GM15510 (cell line): ENCODE measurements around the gene CFAP157.

ENCODE experiments used
- POLR2A ChIP-seq: IDR thresholded peaks from 3 replicates; pipeline ENCODE4 v1.6.1; 2011; ENCODE audit warnings: borderline replicate concordance; ENCODE audit not compliant: insufficient read length; ENCODE audit errors: extremely low read depth

Gene CFAP157

DNA sequence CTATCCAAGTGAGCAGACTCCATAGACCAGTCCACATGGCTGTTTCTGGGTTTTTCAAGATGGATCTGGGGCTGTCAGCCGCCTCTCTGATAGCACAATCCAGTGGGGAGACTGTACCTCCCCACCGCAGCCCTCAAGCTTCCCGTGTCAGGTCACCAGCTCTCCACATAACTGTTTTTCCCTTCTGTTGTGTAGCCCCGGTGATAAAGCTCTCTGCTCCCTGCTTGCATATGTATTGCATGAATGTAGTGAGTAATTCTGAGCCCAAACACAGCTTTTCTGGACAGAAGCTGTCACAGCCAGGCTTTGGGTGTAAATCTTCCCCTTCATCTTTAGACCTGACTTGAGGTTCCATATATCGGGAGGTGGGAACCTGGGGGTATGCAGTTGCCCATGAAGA, 23.1 kb upstream of the CFAP157 start:
- TF ChIP-seq POLR2A = no peak

DNA sequence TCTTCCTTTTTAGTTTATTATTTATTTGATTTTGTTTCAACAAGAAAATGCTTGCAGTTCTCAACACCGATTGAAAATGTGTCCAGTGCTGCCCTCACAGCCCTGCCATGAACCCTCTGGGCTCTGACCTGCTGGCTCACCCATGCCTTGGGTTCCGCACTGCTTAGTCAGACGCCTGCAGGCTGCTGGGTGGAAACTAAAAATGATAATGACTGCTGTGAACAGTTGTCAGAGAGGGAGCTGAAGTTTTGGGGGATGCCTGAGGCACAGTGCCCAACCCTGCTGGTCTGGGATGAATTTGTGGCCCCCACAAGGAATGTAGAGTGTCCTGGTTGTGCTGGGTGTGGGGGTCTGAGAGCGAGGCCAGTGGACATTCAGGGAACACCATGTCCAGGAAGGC, 22.2 kb upstream of the CFAP157 start:
- no peak for TF ChIP-seq POLR2A

DNA sequence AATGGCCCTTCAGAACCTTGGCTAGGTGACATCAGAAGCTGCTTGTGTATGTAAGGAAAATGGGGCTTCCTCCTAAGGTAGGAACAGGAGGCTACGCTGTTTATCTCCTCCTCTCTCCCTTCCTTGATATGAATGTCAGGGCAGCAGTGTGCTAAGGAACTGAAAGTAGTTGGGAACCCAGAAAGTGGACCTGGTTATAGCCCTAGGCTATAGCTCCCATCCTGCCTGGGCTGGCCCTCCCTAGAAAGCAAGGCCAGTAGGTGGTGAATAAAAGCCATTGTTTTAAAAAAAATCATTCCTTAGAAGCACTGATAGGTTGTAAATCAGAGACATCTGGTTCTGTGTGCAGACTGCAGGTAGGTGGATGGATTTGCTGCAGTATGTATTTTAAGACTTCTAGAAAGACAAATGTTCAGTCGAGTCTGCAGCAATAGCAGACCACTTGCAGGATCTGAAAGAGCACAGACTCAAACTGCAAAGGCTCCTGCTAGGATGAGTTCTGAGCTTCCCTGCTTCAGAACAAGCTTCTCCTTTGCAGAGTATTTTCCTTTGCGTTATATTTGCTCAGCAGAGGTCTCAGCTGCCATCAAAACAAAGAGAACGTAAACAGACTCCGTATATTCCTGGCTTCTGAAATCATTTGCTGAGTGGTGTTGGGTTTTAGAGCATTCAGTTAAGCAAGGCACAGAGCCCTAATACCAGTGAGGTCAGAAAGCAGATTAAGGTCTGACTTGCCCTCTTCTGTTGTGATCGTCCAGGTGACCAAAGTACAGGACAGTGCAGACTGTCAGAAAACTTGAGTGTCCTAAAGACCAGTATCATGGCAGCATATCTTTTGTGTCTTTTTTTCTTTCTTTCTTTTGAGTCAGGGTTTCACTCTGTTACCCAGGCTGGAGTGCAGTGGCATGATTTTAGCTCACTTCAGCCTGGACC, 20.1 kb upstream of the CFAP157 start:
- TF ChIP-seq POLR2A = no peak

DNA sequence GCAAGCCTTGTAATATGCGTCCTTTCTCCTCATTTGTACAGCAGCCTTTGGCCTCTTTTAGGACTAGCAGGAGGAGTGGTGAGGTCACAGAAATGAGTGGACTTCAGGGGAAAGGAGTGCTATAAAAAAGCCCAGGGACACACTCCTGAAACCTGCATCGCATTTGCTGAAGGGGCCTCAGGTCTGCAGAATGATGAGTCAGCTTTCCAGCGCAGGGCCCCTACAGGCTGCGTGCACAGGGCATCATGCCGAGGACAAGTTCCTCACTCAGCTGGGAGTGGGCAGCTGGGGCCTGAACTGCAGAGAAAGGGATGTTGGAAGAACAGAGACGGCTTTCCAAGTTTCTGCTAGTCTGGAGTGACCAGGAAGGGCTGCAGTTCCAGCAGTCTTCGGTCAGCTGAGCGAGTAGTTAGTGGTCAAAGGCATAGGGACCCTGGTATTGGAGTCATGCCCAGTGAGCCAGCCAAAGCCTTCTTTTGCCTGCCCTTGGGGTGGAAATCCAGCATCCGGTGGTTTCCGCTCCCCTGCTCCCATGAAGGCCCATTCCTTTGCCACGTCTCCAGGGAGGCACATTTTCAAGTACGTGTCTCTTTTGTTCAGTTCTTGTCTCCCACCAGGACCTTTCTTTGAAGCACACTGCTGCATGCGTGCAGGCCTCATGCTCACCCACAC, 17.3 kb upstream of the CFAP157 start:
- TF ChIP-seq POLR2A = no peak

DNA sequence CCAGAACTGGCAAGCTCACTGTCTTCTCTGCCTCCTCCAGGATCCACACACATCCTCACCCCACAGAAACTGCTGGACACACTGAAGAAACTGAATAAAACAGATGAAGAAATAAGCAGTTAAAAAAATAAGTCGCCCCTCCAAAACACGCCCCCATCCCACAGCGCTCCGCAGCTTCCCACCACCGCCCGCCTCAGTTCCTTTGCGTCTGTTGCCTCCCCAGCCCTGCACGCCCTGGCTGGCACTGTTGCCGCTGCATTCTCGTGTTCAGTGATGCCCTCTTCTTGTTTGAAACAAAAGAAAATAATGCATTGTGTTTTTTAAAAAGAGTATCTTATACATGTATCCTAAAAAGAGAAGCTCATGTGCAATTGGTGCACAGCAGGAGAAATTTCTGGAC, 16.1 kb upstream of the CFAP157 start:
- no peak for TF ChIP-seq POLR2A

DNA sequence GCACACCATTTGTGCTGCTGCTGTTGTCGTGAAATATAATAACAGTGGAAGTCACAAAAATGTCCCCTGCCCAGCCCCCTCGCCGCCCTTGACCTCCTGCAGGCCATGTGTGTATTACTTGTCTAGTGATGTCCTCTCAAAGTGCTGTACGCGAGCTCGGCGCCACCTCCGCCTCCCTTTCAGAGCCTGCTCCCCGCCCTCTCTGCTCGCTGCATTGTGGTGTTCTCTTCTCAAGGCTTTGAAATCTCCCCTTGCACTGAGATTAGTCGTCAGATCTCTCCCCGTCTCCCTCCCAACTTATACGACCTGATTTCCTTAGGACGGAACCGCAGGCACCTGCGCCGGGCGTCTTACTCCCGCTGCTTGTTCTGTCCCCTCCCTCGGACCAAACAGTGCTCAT, 14.7 kb upstream of the CFAP157 start:
- no peak for TF ChIP-seq POLR2A

DNA sequence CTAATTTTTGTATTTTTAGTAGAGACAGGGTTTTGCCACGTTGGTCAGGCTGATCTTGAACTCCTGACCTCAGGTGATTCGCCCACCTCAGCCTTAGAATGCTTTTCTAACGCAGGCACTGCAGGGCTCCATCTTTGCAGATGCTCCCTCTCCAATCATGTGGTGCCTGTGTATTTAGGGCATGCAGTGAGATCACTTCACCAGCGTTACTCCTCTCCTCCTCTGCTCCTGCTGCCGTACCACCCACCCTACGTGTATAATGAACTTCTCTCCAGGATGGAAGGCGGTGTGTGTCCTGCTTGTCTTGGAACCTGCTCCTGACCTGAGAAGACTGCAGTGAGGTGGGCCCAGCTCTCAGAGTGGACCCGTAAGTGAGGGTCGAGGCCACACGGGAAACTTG, 13.6 kb upstream of the CFAP157 start:
- TF ChIP-seq POLR2A = no peak

DNA sequence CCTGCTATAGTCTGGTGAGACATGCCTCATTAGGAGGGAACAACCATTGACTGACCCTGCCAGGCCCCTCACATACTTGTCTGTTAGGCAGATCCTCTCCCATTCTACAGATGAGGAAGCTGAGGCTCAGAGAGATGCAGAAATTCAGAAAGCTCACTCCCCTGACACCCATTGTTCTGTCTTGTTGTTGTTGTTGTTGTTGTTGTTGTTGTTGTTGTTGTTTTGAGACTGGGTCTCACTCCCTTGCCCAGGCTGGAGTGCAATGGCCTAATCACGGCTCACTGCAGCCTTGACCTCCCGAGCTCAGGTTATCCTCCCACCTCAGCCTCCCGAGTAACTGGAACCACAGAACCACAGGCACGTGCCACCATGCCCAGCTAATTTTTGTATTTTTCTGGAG, 13.1 kb upstream of the CFAP157 start:
- no peak for TF ChIP-seq POLR2A

DNA sequence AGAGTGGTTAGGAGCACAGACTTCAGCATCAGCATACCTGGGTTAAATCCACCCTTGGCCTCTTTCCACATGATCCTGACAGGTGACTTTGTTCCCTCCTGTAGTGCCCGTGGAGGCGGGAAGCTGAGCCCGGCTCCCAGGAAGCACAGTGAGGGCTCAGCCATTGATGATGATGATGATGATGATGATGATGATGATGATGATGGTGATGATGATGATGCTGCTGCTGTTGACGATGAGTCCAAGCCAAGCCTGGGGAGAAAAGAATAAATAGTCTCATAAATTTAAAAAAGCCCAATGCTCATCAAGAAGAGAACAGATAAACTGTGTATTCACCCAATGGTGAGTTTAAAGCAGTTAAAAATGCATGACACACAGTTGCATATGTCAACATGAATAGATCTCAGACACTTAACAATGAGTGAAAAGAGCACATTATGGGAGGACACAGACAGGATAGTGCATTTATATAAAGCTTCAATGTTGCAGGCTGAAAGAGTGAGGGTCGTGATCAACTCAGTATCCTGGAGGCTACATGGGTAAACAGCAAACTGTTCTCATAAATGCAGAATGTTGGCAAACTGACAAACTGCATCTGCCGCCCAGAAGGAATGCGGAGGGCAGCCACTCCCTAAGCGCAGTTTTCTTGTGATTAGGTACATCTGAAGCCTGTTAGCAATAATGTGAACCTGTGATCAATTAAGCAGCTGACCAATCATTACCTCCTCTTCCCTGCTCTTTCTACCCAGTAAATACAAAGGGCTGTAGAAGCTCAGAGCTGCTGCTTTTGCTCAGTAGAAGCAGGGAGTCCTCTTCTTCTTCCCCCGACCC, 11.7 kb upstream of the CFAP157 start:
- no peak for TF ChIP-seq POLR2A

DNA sequence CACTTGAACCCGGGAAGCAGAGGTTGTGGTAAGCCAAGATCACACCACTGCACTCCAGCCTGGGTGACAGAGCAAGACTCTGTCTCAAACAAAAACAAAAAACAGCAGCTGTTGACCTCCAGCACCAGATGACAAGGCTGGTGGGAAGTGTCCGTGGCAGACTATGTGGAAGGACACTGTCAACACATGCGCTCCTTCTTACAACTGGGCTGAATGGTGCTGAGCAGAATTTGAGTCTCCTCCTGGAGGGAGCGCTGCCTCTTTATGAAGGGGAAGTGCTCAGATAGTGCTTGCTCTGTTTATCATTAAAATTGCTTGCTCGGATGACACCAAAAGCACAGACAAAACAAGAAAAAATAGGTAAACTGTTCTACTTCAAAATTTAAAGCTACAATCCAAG, 9.2 kb upstream of the CFAP157 start:
- TF ChIP-seq POLR2A = no peak

DNA sequence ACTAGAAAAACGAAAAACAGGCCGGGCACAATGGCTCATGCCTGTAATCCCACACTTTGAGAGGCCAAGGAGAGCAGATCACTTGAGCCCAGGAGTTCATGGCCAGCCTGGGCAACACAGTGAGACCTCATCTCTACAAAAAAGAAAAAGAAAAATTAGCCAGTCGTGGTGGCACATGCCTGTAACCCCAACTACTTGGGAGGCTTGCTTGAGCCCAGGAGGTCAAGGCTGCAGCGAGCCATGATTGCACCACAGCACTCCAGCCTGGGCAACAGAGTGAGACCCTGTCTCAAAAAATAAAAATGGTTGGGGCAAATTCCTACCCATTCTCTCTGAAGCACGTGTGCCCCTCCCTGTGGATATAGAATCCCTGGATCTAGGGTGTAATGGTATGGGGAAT, 8.4 kb upstream of the CFAP157 start:
- TF ChIP-seq POLR2A = no peak

DNA sequence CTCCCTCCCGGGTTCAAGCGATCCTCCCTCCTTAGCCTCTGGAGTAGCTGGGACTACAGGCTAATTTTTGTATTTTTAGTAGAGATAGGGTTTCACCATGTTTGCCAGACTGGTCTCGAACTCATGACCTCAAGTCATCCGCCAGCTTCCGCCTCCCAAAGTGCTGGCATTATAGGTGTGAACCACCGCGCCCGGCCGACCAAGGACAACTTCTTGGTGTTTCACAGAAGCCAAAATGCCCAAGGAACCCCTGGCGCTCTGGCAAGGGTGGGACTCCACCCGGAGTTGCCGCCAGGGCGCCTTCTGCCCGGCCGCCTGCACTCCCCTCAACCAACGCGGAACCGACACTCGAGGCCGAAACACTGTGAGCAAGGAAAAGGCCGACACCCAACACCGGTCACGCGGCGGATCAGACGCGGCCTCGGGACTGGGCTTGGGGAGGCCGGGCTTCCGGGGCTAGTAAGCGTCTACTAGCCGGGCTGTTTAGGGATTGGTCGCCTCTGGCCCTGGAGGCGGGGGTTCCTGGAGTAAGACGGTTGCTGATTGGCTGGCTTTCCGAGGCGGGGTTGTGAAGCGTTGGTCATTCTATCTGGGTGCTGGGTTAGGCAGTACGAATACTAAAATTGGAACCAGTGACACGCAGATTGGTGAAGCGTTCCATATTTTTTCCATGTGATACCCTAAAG, 7.7 kb upstream of the CFAP157 start:
- peak; percentile 57 for TF ChIP-seq POLR2A

DNA sequence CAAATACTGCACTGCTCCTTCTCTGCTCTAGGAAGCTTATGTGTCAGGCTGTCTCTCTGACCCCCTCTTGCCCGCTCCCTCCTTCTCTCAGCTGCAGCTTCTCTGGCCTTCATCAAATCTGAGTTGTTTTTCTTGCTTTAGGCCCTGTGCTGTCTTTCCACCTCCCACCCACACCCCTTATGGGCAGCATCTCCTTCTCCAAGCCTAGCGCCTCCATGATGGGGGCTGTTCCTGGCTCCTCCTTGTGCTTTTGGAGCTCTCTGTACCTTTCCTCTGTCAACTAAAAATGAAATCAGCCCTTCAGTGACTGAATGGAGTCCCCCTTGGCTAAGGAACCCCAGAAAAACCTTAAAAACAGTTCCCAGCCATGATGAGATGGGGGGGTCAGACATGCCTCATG, 6.6 kb upstream of the CFAP157 start:
- no peak for TF ChIP-seq POLR2A

DNA sequence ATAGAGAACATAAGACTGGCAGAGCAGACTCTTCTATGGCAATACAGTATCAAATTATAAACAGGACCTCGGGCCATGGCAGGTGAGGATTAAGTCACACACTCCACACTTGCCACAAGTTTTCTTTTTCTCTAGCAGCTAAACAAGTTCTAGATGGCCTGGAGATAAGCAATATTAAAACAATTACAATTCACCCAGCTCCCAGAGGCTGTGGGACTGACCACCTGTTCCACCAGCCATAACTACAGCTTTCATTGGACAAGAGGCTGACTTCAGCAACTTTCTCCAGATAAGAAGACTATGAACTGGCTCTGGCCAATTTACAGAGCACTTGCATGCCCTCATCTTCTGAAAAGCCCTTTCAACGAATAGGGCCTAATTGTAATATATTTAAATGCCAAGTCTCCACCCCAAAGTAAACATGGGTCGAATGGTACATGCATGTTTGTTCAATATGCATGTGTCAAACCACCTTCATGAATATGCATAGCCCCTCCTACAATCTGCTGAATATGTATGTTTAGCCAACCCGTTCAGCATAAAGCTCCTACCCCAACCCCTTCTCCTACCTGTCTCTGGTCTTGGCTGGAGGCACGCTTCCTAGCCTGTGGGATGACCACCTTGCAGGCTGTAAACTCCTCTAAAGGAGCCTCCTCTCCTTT, 6.1 kb upstream of the CFAP157 start:
- no peak for TF ChIP-seq POLR2A

DNA sequence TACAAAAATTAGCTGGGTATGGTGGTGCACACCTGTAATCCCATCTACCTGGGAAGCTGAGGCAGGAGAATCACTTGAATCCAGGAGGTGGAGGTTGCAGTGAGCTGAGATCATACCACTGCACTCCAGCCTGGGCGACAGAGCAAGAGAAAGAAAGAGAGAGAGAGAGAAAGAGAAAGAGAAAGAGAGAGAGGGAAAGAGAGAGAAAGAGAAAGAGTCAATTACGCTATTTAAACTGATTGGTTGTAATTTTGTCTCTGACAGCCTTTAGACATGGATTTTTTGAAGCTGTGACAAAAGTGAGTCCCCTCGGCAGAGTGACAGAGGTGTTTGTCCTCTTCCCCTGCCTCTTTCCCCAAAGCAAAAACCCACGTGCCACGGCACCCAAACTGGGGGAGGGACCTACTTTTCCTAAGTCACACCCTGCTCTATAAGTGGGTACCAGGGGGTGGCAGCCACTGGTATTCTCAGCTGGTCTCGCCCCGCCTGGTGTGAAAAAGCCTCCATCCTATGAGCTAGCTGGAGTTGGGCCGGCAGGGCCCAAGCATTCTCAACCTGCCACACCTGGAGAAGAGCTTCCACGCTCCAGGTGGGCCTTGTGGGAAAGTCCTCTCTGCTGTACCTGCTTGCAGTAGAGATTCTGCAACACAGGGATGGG, 3.4 kb upstream of the CFAP157 start:
- no peak for TF ChIP-seq POLR2A
